AG09309 (cell line): ENCODE data around the gene CELSR1.
A peak's percentile ranks its signal among the peaks of the same experiment; 100 is the strongest.

Source experiments
- DNase-seq: peaks from one replicate; pipeline ENCODE4 v3.0.0-alpha.2; 2010; ENCODE audit warnings: low read depth
- H3K4me3 ChIP-seq: 2 replicates; pipeline ENCODE4 v1.5.1; 2011; ENCODE audit warnings: mild to moderate bottlenecking, low read depth, low read length, moderate library complexity; ENCODE audit not compliant: control insufficient read depth
- TF ChIP-seq, protein P1 (sequence below): IDR thresholded peaks from 2 replicates; pipeline ENCODE4 v1.5.1; 2011; ENCODE audit warnings: mild to moderate bottlenecking, low read depth, low read length, inconsistent platforms; ENCODE audit not compliant: insufficient read depth, control insufficient read depth; ENCODE audit errors: missing control alignments

The CELSR1 gene

DNA sequence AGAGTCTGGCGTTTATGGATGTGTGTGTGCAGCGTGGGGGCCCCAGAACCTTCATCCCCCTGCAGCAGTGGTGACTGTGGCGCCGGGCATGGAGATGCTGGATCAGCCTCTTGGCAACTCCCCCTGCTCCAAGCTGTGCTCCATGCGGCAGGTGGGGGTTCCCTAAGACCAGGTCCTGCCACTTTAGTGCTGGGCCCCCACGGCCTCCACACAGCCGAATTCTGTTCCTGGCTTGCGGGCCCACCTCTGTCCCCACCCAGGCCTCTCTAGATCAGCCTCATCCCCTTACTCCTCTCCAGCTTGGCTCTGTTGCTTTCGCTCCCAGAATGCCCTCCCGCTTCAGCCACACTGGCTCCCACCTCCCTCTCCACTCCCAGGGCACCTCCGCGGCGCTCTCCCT lies 142.3 kb downstream of the CELSR1 start:
- TF ChIP-seq, protein P1, sequence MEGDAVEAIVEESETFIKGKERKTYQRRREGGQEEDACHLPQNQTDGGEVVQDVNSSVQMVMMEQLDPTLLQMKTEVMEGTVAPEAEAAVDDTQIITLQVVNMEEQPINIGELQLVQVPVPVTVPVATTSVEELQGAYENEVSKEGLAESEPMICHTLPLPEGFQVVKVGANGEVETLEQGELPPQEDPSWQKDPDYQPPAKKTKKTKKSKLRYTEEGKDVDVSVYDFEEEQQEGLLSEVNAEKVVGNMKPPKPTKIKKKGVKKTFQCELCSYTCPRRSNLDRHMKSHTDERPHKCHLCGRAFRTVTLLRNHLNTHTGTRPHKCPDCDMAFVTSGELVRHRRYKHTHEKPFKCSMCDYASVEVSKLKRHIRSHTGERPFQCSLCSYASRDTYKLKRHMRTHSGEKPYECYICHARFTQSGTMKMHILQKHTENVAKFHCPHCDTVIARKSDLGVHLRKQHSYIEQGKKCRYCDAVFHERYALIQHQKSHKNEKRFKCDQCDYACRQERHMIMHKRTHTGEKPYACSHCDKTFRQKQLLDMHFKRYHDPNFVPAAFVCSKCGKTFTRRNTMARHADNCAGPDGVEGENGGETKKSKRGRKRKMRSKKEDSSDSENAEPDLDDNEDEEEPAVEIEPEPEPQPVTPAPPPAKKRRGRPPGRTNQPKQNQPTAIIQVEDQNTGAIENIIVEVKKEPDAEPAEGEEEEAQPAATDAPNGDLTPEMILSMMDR, result no peak
- DNase-seq, result no peak
- H3K4me3 ChIP-seq, result no peak overlapping the region

DNA sequence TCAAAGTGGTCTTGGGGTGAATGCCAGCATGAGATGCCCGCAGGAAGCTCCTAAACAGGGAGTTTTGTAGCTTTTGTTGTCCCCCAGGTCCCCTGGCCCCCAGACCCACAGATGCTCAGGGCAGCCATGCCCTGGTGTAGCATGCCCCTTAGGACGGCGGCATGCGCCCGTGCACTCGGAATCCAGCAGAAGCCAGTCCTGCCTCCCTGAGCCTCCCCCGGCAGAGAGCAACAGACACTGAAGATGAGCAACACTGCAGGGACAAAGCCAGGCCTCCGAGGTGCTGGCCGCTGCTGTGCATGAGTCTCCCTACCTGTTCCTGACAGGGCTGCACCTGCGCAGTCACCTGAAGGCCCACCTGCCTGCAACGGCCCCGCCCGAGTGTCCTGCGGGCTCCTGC lies 142.8 kb downstream of the CELSR1 start:
- TF ChIP-seq, protein P1, result no peak
- H3K4me3 ChIP-seq, result no peak overlapping the region
- no peak for DNase-seq

DNA sequence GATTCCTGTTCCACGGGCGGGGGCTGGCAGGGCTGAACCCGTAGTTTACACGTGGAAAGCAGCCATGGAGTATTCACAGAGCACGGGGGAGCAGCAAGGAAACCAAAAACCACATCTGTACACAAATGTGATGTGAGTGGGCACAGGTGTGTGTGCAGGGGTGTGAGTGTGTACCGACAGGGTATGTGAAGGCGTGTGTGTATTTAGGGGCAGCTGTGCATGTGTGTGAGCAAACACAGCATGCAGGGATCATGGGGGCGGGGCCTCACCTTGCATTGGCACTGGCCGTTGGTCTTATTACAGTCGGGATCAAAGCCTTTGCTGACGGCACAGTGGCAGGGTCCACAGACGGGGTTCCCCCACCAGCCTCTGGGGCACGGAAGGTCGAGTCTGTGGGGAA lies 143.5 kb downstream of the CELSR1 start:
- TF ChIP-seq, protein P1, result no peak
- no peak for DNase-seq
- H3K4me3 ChIP-seq, result no peak overlapping the region

DNA sequence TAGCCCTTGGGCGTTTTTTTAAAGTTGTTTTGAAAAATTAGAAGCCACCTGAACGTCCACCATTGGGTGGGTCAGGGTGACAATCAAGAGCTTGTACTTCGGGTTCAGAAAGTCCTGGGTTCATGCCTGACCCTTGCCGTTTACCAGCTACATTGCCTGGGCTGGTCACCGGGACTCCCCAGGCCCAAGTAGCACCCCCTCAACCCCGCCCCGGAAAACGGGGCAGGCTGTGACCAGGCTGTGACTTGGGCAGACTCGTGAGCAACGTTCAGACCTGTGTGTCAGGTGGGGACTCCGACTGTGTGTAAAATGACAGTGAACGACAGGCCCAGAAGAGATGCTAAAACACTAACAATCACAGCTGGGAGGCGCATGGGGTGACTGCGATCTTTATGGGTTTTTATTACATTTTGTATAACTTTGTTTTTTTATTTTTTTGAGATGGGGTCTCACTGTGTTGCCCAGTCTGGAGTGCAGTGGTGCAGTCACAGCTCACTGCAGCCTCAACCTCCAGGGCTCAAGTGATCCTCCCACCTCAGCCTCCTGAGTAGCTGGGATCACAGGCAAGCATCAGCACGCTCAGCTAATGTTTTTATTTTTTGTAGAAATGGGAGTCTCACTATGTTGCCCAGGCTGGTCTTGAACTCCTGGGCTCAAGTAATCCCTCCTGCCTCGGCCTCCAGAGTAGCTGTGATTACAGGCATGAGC lies 145.1 kb downstream of the CELSR1 start:
- no peak overlapping the region for H3K4me3 ChIP-seq
- TF ChIP-seq, protein P1, result no peak
- DNase-seq, result no peak

DNA sequence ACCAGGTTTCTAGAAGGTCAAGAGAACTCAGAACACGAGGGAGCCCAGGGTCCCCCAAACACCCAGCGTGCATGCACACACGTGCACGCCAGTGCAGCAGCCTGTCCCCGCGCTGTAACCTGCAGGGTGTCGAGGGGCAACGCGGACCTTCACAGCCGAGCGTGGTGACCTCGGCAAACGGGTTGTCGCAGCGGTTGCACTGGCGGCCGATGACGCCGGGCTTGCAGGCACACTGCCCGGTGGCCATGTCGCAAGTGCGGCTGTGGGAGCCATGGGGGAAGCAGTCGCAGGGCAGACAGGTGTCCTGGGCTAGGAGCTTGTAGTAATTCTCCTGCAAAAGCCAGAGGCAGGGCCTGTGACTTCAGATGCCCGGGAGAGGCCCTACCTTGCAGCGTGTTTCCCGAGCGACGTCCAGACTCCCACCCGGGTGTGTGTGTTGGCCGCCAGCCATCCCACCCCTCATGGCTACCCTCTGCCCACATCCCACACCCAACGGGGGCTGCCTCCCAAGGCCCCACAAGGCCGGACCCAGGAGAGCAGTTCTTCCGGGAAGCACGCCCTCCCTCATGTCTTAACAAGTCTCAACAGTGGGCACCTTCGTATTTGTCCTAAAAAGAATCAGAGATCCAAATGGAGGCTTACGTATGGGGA lies 145.8 kb downstream of the CELSR1 start:
- TF ChIP-seq, protein P1, result no peak
- DNase-seq, result no peak
- no peak overlapping the region for H3K4me3 ChIP-seq

DNA sequence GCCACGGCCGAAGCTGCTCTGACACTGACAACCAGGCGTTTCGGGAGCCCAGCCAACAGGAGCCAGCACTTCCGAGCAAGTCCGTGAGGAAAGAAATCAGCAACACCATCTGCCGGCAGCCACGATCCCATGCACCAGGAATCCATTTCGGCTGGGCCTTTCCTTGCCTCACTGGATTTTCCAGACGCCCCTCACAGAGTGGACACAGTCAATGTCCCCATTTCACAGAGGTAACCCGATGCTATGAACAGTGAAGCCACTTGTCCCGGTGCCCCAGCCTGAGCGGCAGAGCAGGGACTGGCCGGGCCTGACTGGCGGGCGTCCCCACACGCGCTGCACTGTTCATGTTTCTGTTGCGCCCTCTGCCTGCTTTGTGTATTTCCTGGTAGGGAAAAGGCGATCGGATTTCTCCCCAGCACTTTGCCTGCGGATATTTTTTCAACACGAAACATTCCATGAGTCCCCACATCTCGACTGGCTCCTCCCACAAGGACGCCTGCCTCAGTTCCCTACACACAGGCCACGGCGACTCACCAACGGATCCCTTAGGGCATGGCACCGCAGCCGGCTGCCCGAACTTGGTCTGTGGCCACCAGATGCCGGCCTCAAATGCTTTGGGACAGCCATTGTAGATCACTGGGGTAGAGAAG lies 146.6 kb downstream of the CELSR1 start:
- TF ChIP-seq, protein P1, result peak; percentile 58
- DNase-seq, result peak; percentile 34
- H3K4me3 ChIP-seq, result peak overlapping the region; percentile 3; the same call in 1 of the 2 replicates
